ENCODE results near the gene DPYSL3. TPM values are rescaled to one million over a fixed set of nuclear protein-coding genes. Genes with fewer than 3 reads are reported as not detected.

The DPYSL3 gene
- total RNA-seq, 1 experiment from 2014 or later = 24.8 TPM

DNA sequence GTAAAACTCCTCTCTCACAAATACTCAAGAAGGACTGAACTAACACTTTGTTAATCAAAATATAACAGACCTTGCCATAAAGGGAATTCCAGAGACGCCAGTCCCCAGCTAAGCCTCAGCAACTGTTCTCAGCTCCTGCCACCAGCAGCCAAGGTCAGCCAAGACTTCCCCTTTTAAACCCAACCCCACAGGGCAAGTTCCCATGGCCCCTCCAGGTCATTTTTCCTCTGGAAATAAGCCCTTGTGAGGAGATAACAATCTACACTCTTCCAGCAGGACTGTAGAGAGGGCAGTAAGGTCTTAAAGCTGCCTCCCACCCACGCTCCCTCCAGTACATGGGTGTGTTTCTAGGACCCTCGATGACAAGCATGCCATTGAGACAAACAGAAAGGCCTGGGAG, 78.3 kb downstream of the DPYSL3 start:
- H3K36me3 ChIP-seq (ENCODE audit: insufficient read depth, low read length, poor library complexity, severe bottlenecking) = no peaks in the 10 kb centered on the region
- no peak for DNase-seq (ENCODE audit: low spot score)
- H3K27ac ChIP-seq (ENCODE audit: low read depth, low read length, poor library complexity, severe bottlenecking) = no peak overlapping the region
- ChIA-PET POLR2A (ENCODE audit: low non-redundant PET) (no interaction called here), CTCF (no interaction called here)
- H3K4me3 ChIP-seq (ENCODE audit: low read depth, low read length, poor library complexity, severe bottlenecking) = no peak overlapping the region
- no peaks in the 10 kb centered on the region for H3K27me3 ChIP-seq (replicated peaks; ENCODE audit: insufficient read depth, low read depth, low read length, poor library complexity)
- TF ChIP-seq, protein P1, sequence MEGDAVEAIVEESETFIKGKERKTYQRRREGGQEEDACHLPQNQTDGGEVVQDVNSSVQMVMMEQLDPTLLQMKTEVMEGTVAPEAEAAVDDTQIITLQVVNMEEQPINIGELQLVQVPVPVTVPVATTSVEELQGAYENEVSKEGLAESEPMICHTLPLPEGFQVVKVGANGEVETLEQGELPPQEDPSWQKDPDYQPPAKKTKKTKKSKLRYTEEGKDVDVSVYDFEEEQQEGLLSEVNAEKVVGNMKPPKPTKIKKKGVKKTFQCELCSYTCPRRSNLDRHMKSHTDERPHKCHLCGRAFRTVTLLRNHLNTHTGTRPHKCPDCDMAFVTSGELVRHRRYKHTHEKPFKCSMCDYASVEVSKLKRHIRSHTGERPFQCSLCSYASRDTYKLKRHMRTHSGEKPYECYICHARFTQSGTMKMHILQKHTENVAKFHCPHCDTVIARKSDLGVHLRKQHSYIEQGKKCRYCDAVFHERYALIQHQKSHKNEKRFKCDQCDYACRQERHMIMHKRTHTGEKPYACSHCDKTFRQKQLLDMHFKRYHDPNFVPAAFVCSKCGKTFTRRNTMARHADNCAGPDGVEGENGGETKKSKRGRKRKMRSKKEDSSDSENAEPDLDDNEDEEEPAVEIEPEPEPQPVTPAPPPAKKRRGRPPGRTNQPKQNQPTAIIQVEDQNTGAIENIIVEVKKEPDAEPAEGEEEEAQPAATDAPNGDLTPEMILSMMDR (conservative IDR thresholded peaks at IDR 0.05; ENCODE audit: low read depth, low read length) = no peak
- no peak for TF ChIP-seq EZH2 (IDR thresholded peaks at IDR 0.05; ENCODE audit: borderline replicate concordance, low read depth, low read length, poor library complexity, severe bottlenecking)
- intact Hi-C loops (cut with micrococcal nuclease; ENCODE audit: unreplicated experiment) = no loop called here
- H3K4me1 ChIP-seq (ENCODE audit: insufficient read depth, low read length, poor library complexity, severe bottlenecking) = no peaks in the 10 kb centered on the region
- BruUV-seq (replicated peaks) = no TSS peak
- H3K9me3 ChIP-seq (ENCODE audit: low read depth, low read length, poor library complexity, severe bottlenecking) = no peaks in the 10 kb centered on the region

DNA sequence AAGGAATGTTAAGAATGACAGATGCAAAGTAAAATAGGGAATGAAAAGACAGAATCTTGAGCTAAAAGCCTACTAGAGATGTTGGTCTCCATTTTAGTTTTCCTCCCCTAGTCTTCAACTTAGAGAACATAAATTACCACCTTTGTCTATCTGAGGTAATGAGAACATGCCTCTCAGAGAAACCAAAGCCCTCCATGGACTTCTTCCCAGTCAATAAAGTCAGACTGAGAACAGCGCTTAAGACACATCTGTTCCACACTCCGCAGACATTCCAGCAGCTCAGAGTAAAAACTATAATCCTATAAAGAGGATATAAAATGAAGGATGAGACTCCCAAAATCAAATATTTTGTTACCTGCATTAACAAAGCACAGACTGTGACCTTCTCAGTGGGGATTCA, 79.2 kb downstream of the DPYSL3 start:
- Histone ChIP-seq H3K4me1 (ENCODE audit: insufficient read depth, low read length, poor library complexity, severe bottlenecking) (no peaks in the 10 kb centered on the region), H3K4me3 (ENCODE audit: low read depth, low read length, poor library complexity, severe bottlenecking) (no peak overlapping the region), H3K9me3 (ENCODE audit: low read depth, low read length, poor library complexity, severe bottlenecking) (no peaks in the 10 kb centered on the region), H3K36me3 (ENCODE audit: insufficient read depth, low read length, poor library complexity, severe bottlenecking) (no peaks in the 10 kb centered on the region), H3K27me3 (replicated peaks; ENCODE audit: insufficient read depth, low read depth, low read length, poor library complexity) (no peaks in the 10 kb centered on the region), H3K27ac (ENCODE audit: low read depth, low read length, poor library complexity, severe bottlenecking) (no peak overlapping the region)
- no peak for TF ChIP-seq EZH2 (IDR thresholded peaks at IDR 0.05; ENCODE audit: borderline replicate concordance, low read depth, low read length, poor library complexity, severe bottlenecking)
- TF ChIP-seq, protein P1 (conservative IDR thresholded peaks at IDR 0.05; ENCODE audit: low read depth, low read length) = no peak
- CTCF ChIA-PET = no interaction called here
- no TSS peak for BruUV-seq (replicated peaks)
- no peak for DNase-seq (ENCODE audit: low spot score)
- intact Hi-C loops (cut with micrococcal nuclease; ENCODE audit: unreplicated experiment) = no loop called here
- POLR2A ChIA-PET (ENCODE audit: low non-redundant PET) = no interaction called here

DNA sequence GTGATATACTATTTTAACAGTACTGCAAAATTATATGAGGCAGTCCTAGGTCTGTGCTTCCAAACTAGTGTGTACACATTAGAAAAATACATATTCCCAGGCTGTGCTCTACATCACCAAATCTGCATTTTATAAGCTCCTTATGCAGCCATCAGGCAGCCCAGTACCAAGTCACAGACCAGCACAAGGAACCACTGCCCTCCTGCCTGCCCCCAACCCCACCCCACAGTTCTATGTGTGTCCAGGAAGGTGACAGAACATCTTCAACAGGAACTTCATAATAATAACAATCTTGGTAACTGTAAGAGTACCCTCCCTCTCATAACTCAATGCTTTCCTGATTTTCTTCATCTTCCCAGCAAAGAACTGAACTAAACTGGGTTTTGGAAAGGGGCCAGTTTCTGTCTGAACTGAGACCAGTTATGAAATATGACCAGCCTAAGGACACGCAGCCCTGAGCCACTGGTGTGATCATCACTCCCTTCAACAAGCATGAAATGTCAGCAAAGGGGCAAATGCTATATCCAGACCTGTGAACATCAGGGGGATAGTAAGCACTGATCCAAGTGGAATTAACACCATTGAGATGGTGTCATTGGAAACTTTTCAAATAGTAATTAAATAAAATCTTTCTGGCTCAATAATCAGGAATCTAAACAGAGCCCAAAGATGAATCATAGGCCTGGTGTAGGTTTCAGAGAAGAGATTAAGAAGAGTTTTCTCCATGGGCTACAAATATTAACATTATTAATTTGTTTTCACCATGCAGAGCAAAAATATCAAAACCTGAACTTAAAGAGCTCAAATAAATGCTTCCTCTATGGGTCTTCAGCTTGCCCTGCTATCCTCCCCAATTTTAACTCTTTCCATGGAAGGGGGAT, 82.1 kb downstream of the DPYSL3 start:
- H3K4me1 ChIP-seq (ENCODE audit: insufficient read depth, low read length, poor library complexity, severe bottlenecking) = no peaks in the 10 kb centered on the region
- ChIA-PET CTCF (no interaction called here), POLR2A (ENCODE audit: low non-redundant PET) (no interaction called here)
- no peaks in the 10 kb centered on the region for H3K9me3 ChIP-seq (ENCODE audit: low read depth, low read length, poor library complexity, severe bottlenecking)
- H3K4me3 ChIP-seq (ENCODE audit: low read depth, low read length, poor library complexity, severe bottlenecking) = no peak overlapping the region
- intact Hi-C loops (cut with micrococcal nuclease; ENCODE audit: unreplicated experiment) = no loop called here
- no peak for DNase-seq (ENCODE audit: low spot score)
- BruUV-seq (replicated peaks) = no TSS peak
- H3K27me3 ChIP-seq (replicated peaks; ENCODE audit: insufficient read depth, low read depth, low read length, poor library complexity) = no peaks in the 10 kb centered on the region
- H3K27ac ChIP-seq (ENCODE audit: low read depth, low read length, poor library complexity, severe bottlenecking) = no peak overlapping the region
- no peaks in the 10 kb centered on the region for H3K36me3 ChIP-seq (ENCODE audit: insufficient read depth, low read length, poor library complexity, severe bottlenecking)
- TF ChIP-seq, protein P1 (conservative IDR thresholded peaks at IDR 0.05; ENCODE audit: low read depth, low read length) = no peak
- no peak for TF ChIP-seq EZH2 (IDR thresholded peaks at IDR 0.05; ENCODE audit: borderline replicate concordance, low read depth, low read length, poor library complexity, severe bottlenecking)
